T-helper 2 cell treated with Interferon-gamma antibody and Interleukin-4, amounts not matched to agents 5 μg/mL and 100 μg/mL, for 36 hours (primary cell): Measurements from ENCODE around the gene HTR2A.

Source experiments
- DNase-seq: peaks from one replicate; pipeline ENCODE4 v3.0.0; 2021; ENCODE audit warnings: low spot score
- H3K27ac Mint-ChIP-seq: one replicate; pipeline ENCODE4 v1.8.0; 2021; ENCODE audit warnings: mild to moderate bottlenecking, mixed read lengths
- H3K27me3 Mint-ChIP-seq: one replicate; pipeline ENCODE4 v1.8.0; 2021; ENCODE audit warnings: low read depth, mixed read lengths
- H3K36me3 Mint-ChIP-seq: one replicate; pipeline ENCODE4 v1.8.0; 2021; ENCODE audit warnings: low read depth, mixed read lengths
- H3K4me1 Mint-ChIP-seq: one replicate; pipeline ENCODE4 v1.8.0; 2021; ENCODE audit warnings: low read depth, mixed read lengths
- H3K4me3 Mint-ChIP-seq: one replicate; pipeline ENCODE4 v1.8.0; 2022; ENCODE audit warnings: mild to moderate bottlenecking, moderate library complexity, mixed read lengths
- H3K9me3 Mint-ChIP-seq: one replicate; pipeline ENCODE4 v1.8.0; 2021; ENCODE audit warnings: mixed read lengths

Gene HTR2A

GRCh38 chr13:46782691-46783090 is 114.2 kb downstream of the HTR2A start:
- H3K4me3 Mint-ChIP-seq, result no peak overlapping the region
- DNase-seq, result no peak
- peaks cover 51% of the 10 kb centered on the region for H3K36me3 Mint-ChIP-seq
- no peak overlapping the region for H3K27ac Mint-ChIP-seq
- no peaks in the 10 kb centered on the region for H3K9me3 Mint-ChIP-seq
- peaks cover 9% of the 10 kb centered on the region for H3K4me1 Mint-ChIP-seq
- no peaks in the 10 kb centered on the region for H3K27me3 Mint-ChIP-seq

- Mint-ChIP-seq H3K9me3 (no peaks in the 10 kb centered on the region), H3K36me3 (peaks cover 50% of the 10 kb centered on the region), H3K27ac (no peak overlapping the region), H3K27me3 (no peaks in the 10 kb centered on the region), H3K4me3 (no peak overlapping the region), H3K4me1 (peaks cover 9% of the 10 kb centered on the region)
- no peak for DNase-seq
Measured at GRCh38 chr13:46782066-46782465, 114.8 kb downstream of the HTR2A start.
